ENCODE data around the gene KPNA6. TPM values are rescaled to one million over a fixed set of nuclear protein-coding genes. Genes with fewer than 3 reads are reported as not detected.

KPNA6 gene
- total and polyA plus RNA-seq, 9 of the 15 experiments (the other 6 are each of a cell fraction or from before 2014, with no cell fraction given) = 20.1 to 54.6 (median 32.2) TPM

- TF ChIP-seq ZNF699 (CRISPR knock-in tag; IDR thresholded peaks at IDR 0.05; ENCODE audit: insufficient replicate concordance) (no peak), TRIM28 (IDR thresholded peaks at IDR 0.05) (peak; percentile 62; the same call in 1 of the 2 replicates), NR2C2 (CRISPR knock-in tag; IDR thresholded peaks at IDR 0.05) (no peak), NR2C2 (tag; IDR thresholded peaks at IDR 0.05) (0 out of 2 replicates have a peak, but pooled peaks have one; percentile 23), SMARCA5 (IDR thresholded peaks at IDR 0.05) (peak; percentile 34; the same call in 1 of the 2 replicates), YY1 (IDR thresholded peaks at IDR 0.05; ENCODE audit: borderline replicate concordance in 1 of 3, control insufficient read depth in 1 of 3, extremely low read depth in 1 of 3, insufficient read depth in 3 of 3, insufficient read length in 1 of 3, insufficient replicate concordance in 2 of 3, low read depth in 1 of 3, low read length in 2 of 3) (no peak), COPS2 (conservative IDR thresholded peaks at IDR 0.05) (no peak), EHMT2 (IDR thresholded peaks at IDR 0.05) (0 out of 2 replicates have a peak, but pooled peaks have one; percentile 65), ARHGAP35 (IDR thresholded peaks at IDR 0.05; ENCODE audit: partially characterized antibody) (no peak), HNRNPL (IDR thresholded peaks at IDR 0.05; ENCODE audit: low read depth, low read length) (no peak), NFRKB (IDR thresholded peaks at IDR 0.05; ENCODE audit: low read depth) (0 out of 2 replicates have a peak, but pooled peaks have one; percentile 12), ZNF75A (CRISPR knock-in tag; IDR thresholded peaks at IDR 0.05) (no peak), GTF2A2 (tag; IDR thresholded peaks at IDR 0.05) (no peak), RNF219 (CRISPR knock-in tag; IDR thresholded peaks at IDR 0.05) (no peak)
- TF ChIP-seq, protein P1, sequence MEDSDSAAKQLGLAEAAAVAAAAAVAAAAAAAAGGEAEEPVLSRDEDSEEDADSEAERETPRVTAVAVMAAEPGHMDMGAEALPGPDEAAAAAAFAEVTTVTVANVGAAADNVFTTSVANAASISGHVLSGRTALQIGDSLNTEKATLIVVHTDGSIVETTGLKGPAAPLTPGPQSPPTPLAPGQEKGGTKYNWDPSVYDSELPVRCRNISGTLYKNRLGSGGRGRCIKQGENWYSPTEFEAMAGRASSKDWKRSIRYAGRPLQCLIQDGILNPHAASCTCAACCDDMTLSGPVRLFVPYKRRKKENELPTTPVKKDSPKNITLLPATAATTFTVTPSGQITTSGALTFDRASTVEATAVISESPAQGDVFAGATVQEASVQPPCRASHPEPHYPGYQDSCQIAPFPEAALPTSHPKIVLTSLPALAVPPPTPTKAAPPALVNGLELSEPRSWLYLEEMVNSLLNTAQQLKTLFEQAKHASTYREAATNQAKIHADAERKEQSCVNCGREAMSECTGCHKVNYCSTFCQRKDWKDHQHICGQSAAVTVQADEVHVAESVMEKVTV (CRISPR knock-in tag; IDR thresholded peaks at IDR 0.05) = no peak
- TF ChIP-seq, protein P2, sequence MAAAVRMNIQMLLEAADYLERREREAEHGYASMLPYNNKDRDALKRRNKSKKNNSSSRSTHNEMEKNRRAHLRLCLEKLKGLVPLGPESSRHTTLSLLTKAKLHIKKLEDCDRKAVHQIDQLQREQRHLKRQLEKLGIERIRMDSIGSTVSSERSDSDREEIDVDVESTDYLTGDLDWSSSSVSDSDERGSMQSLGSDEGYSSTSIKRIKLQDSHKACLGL (CRISPR knock-in tag; IDR thresholded peaks at IDR 0.05; ENCODE audit: borderline replicate concordance, poor library complexity, severe bottlenecking) = no peak
- TF ChIP-seq, protein P3, sequence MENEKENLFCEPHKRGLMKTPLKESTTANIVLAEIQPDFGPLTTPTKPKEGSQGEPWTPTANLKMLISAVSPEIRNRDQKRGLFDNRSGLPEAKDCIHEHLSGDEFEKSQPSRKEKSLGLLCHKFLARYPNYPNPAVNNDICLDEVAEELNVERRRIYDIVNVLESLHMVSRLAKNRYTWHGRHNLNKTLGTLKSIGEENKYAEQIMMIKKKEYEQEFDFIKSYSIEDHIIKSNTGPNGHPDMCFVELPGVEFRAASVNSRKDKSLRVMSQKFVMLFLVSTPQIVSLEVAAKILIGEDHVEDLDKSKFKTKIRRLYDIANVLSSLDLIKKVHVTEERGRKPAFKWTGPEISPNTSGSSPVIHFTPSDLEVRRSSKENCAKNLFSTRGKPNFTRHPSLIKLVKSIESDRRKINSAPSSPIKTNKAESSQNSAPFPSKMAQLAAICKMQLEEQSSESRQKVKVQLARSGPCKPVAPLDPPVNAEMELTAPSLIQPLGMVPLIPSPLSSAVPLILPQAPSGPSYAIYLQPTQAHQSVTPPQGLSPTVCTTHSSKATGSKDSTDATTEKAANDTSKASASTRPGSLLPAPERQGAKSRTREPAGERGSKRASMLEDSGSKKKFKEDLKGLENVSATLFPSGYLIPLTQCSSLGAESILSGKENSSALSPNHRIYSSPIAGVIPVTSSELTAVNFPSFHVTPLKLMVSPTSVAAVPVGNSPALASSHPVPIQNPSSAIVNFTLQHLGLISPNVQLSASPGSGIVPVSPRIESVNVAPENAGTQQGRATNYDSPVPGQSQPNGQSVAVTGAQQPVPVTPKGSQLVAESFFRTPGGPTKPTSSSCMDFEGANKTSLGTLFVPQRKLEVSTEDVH (IDR thresholded peaks at IDR 0.05; ENCODE audit: low read depth, partially characterized antibody) = no peak
Measured at GRCh38 chr1:32071758-32072621, 35.9 kb upstream of the KPNA6 start (continued).
